T-helper 2 cell treated with Interferon-gamma antibody and Interleukin-4, amounts not matched to agents 5 μg/mL and 100 μg/mL, for 36 hours (primary cell): Measurements from ENCODE around the gene SEC14L3.
A peak's percentile ranks its signal among the peaks of the same experiment; 100 is the strongest.

Experiments used
- DNase-seq: peaks from one replicate; pipeline ENCODE4 v3.0.0; 2021; ENCODE audit warnings: low spot score
- H3K27ac Mint-ChIP-seq: one replicate; pipeline ENCODE4 v1.8.0; 2021; ENCODE audit warnings: mild to moderate bottlenecking, mixed read lengths
- H3K27me3 Mint-ChIP-seq: one replicate; pipeline ENCODE4 v1.8.0; 2021; ENCODE audit warnings: low read depth, mixed read lengths
- H3K36me3 Mint-ChIP-seq: one replicate; pipeline ENCODE4 v1.8.0; 2021; ENCODE audit warnings: low read depth, mixed read lengths
- H3K4me1 Mint-ChIP-seq: one replicate; pipeline ENCODE4 v1.8.0; 2021; ENCODE audit warnings: low read depth, mixed read lengths
- H3K4me3 Mint-ChIP-seq: one replicate; pipeline ENCODE4 v1.8.0; 2022; ENCODE audit warnings: mild to moderate bottlenecking, moderate library complexity, mixed read lengths
- H3K9me3 Mint-ChIP-seq: one replicate; pipeline ENCODE4 v1.8.0; 2021; ENCODE audit warnings: mixed read lengths

The SEC14L3 gene

DNA sequence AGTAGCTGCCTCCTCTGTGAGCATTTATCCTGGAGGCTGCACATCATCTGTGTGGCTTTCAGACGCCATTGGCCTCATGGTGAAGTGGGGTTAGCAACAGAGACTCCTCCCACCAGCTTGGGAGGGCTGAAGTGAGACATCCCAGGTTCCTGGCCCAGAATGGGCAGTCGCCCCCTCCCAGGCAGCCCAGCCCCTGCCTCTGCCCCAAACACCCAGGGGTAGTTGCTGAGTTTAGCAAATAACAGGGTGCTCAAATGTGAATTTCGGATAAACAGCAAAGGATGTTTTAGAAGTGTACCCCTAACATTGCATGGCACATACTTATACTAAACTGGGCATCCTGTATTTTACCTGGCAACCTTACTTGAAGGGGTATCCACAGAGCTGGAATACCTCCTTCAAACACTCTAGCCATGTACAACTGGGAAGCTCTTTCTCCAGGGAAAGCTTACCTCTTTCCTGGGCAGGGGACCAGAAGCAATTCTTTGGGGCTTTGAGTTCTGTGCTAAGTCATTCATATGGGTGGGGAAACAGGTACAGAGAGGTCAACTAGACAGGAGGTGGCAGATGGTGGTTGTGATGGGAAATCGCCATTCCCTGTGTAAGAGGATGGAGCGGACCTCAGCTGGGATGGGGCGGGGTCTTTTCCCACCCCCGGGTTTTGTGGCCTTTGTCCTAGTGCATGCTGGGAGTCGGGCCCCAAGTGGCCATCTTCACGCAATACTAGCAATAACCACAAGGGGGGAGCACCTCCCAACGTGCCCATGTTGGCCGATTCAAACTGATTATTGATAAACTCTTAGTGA, 27.0 kb downstream of the SEC14L3 start:
- no peak overlapping the region for H3K27ac Mint-ChIP-seq
- H3K36me3 Mint-ChIP-seq = peaks cover 3% of the 10 kb centered on the region
- H3K27me3 Mint-ChIP-seq = peaks cover 20% of the 10 kb centered on the region
- peaks cover 14% of the 10 kb centered on the region for H3K4me1 Mint-ChIP-seq
- DNase-seq = peak; percentile 54
- H3K9me3 Mint-ChIP-seq = peaks cover 5% of the 10 kb centered on the region
- H3K4me3 Mint-ChIP-seq = no peak overlapping the region

DNA sequence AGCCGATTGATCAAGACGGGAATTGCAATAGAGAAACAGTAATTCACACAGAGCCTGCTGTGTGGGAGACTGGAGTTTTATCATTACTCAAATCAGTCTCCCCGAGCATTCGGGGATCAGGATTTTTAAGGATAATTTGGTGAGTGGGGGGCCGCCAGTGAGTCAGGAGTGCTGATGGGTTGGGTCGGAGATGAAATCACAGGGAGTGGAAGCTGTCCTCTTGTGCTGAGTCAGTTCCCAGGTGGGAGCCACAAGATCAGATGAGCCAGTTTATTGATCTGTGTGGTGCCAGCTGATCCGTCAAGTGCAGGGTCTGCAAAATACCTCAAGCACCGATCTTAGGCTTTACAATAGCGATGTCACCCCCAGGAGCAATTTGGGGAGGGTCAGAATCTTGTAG, 30.7 kb downstream of the SEC14L3 start:
- peaks cover 4% of the 10 kb centered on the region for H3K36me3 Mint-ChIP-seq
- peaks cover 14% of the 10 kb centered on the region for H3K4me1 Mint-ChIP-seq
- no peak overlapping the region for H3K27ac Mint-ChIP-seq
- H3K4me3 Mint-ChIP-seq = no peak overlapping the region
- peaks cover 9% of the 10 kb centered on the region for H3K9me3 Mint-ChIP-seq
- peaks cover 25% of the 10 kb centered on the region for H3K27me3 Mint-ChIP-seq
- DNase-seq = no peak

- no peak overlapping the region for H3K4me3 Mint-ChIP-seq
- H3K4me1 Mint-ChIP-seq = peaks cover 20% of the 10 kb centered on the region
- peaks cover 23% of the 10 kb centered on the region for H3K27me3 Mint-ChIP-seq
- H3K9me3 Mint-ChIP-seq = peaks cover 19% of the 10 kb centered on the region
- no peak for DNase-seq
- peaks cover 16% of the 10 kb centered on the region for H3K36me3 Mint-ChIP-seq
- H3K27ac Mint-ChIP-seq = no peak overlapping the region
These were observed 32.0 kb downstream of the SEC14L3 start for GRCh38 chr22:30439836-30440235.

GRCh38 chr22:30439226-30439625, 32.6 kb downstream of the SEC14L3 start:
- H3K36me3 Mint-ChIP-seq = peaks cover 20% of the 10 kb centered on the region
- peaks cover 23% of the 10 kb centered on the region for H3K4me1 Mint-ChIP-seq
- H3K27me3 Mint-ChIP-seq = peaks cover 23% of the 10 kb centered on the region
- no peak overlapping the region for H3K27ac Mint-ChIP-seq
- no peak for DNase-seq
- peaks cover 23% of the 10 kb centered on the region for H3K9me3 Mint-ChIP-seq
- no peak overlapping the region for H3K4me3 Mint-ChIP-seq

- H3K4me1 Mint-ChIP-seq = peaks cover 23% of the 10 kb centered on the region
- peaks cover 23% of the 10 kb centered on the region for H3K27me3 Mint-ChIP-seq
- DNase-seq = no peak
- no peak overlapping the region for H3K4me3 Mint-ChIP-seq
- H3K36me3 Mint-ChIP-seq = peaks cover 20% of the 10 kb centered on the region
- H3K27ac Mint-ChIP-seq = no peak overlapping the region
- peaks cover 23% of the 10 kb centered on the region for H3K9me3 Mint-ChIP-seq
These were observed 33.3 kb downstream of the SEC14L3 start for GRCh38 chr22:30438559-30438958.

DNA sequence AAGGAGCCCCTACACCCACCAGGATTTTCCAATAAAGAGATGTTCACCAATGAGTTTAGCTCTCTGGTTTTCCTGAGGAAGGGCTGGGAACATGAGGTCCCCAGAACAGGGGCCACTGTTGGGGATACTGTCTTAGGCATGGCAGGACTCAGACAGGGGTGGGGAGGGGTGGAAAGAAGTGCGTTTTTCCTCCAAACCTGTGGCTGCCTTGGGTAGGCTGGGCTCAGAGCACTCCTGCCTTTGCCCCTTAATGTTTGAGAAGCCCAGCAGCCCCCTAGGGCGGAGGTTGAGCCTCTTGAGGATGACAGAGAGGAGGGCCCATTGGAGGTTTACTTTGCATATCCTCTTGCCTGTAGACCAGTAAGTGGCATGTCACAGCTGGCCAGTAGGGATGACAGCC, 35.6 kb downstream of the SEC14L3 start:
- Mint-ChIP-seq H3K9me3 (peaks cover 18% of the 10 kb centered on the region), H3K4me1 (peaks cover 12% of the 10 kb centered on the region), H3K4me3 (peak overlapping the region; percentile 76), H3K27ac (peak overlapping the region; percentile 90), H3K36me3 (peaks cover 16% of the 10 kb centered on the region), H3K27me3 (peaks cover 15% of the 10 kb centered on the region)
- DNase-seq = no peak

- H3K4me3 Mint-ChIP-seq = peak overlapping the region; percentile 76
- H3K4me1 Mint-ChIP-seq = peaks cover 12% of the 10 kb centered on the region
- DNase-seq = peak; percentile 63
- peaks cover 18% of the 10 kb centered on the region for H3K9me3 Mint-ChIP-seq
- H3K27me3 Mint-ChIP-seq = peaks cover 13% of the 10 kb centered on the region
- H3K27ac Mint-ChIP-seq = peak overlapping the region; percentile 90
- H3K36me3 Mint-ChIP-seq = peaks cover 16% of the 10 kb centered on the region
These were observed 36.1 kb downstream of the SEC14L3 start for GRCh38 chr22:30435674-30436126.

DNA sequence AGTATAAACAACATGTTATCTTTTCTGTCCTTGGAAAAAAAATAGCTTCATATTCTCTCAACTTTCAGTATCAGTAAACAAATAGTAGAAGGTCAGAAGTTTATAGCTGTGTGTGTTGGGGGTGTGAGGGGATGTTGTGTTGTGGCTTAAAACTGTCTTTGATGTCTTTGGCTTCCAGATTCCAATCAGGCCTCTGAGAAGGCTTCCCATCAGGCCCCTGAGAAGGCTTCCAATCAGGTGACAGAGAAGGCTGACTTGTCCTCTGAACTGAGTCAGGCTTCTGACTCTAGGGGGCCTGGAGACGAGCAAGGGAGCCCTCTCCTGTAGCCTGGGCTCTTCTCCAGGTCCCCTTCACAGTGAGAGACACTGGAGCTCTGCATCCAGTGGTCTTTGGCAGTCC, 37.0 kb downstream of the SEC14L3 start:
- H3K4me3 Mint-ChIP-seq = peak overlapping the region; percentile 76
- DNase-seq = no peak
- peaks cover 8% of the 10 kb centered on the region for H3K27me3 Mint-ChIP-seq
- H3K9me3 Mint-ChIP-seq = peaks cover 18% of the 10 kb centered on the region
- peaks cover 12% of the 10 kb centered on the region for H3K4me1 Mint-ChIP-seq
- peaks cover 18% of the 10 kb centered on the region for H3K36me3 Mint-ChIP-seq
- H3K27ac Mint-ChIP-seq = peak overlapping the region; percentile 90

DNA sequence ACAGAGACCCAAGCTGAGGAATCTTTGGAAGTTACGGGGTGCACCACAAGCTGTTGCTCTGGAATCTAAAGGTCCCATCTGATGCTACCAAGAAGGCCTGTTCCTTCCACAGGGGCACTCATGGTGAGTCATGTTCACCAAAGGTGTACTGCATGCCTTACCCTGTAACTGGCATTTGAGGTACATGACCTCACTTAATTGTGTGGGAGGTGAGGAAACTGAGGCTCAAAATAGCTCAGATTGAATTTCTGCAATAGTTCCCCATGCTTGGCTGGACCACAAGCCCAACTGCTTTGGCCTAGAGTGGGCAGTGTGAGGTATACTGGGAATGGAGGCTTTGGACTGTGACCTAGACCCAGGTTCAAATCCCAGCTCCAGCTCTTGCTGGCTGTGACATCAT, 38.0 kb downstream of the SEC14L3 start:
- Mint-ChIP-seq H3K27ac (no peak overlapping the region), H3K27me3 (peaks cover 6% of the 10 kb centered on the region), H3K36me3 (peaks cover 23% of the 10 kb centered on the region), H3K9me3 (peaks cover 18% of the 10 kb centered on the region), H3K4me3 (no peak overlapping the region), H3K4me1 (peaks cover 12% of the 10 kb centered on the region)
- no peak for DNase-seq

DNA sequence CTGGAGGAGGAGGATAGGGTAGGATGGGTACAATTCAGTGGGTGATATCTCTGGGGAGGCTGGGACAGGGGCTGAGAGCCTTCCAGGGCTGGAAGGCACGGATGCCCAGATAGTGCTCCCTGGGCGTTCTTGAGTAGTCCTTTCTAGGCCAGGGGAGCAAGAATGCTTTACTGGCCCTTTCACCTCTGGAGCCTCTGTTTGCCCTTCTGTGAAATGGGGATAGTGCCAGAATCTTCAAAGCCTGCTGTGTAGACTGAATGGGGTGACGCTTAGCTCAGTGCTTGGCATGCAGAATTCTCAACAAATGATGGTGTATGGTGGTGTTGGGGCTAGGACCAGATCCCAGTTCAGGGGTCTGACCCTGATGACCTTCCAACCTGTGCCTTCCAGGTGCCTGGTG, 38.6 kb downstream of the SEC14L3 start:
- H3K27ac Mint-ChIP-seq = no peak overlapping the region
- H3K27me3 Mint-ChIP-seq = peaks cover 2% of the 10 kb centered on the region
- DNase-seq = no peak
- peaks cover 18% of the 10 kb centered on the region for H3K9me3 Mint-ChIP-seq
- peaks cover 12% of the 10 kb centered on the region for H3K4me1 Mint-ChIP-seq
- no peak overlapping the region for H3K4me3 Mint-ChIP-seq
- peaks cover 23% of the 10 kb centered on the region for H3K36me3 Mint-ChIP-seq

- DNase-seq = no peak
- peaks cover 27% of the 10 kb centered on the region for H3K36me3 Mint-ChIP-seq
- H3K27me3 Mint-ChIP-seq = no peaks in the 10 kb centered on the region
- H3K9me3 Mint-ChIP-seq = peaks cover 18% of the 10 kb centered on the region
- H3K4me1 Mint-ChIP-seq = peaks cover 12% of the 10 kb centered on the region
- H3K27ac Mint-ChIP-seq = no peak overlapping the region
- no peak overlapping the region for H3K4me3 Mint-ChIP-seq
These were observed 39.3 kb downstream of the SEC14L3 start for GRCh38 chr22:30432520-30432919.

DNA sequence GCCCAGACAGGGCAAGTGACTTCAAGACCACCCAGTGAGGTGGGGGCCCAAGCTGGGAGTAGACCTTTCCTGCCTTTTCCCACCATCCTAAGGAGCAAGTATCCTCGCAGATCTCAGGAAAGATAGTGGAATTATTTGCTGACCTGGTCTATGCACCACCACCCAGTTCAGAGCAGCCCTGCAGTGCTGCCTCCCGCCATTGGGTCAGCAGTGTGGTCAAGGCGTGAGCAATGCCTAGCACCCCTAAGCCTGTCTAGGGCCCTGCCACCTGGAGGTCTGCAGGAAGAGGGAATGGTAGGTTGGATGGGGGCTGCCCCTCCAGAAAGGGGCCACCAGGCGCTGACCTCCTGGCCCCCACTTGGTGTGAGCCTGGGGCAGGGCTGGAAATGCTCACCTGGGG, 39.7 kb downstream of the SEC14L3 start:
- Mint-ChIP-seq H3K36me3 (peaks cover 31% of the 10 kb centered on the region), H3K27me3 (no peaks in the 10 kb centered on the region), H3K4me3 (no peak overlapping the region), H3K9me3 (peaks cover 17% of the 10 kb centered on the region), H3K4me1 (peaks cover 15% of the 10 kb centered on the region), H3K27ac (no peak overlapping the region)
- DNase-seq = no peak

DNA sequence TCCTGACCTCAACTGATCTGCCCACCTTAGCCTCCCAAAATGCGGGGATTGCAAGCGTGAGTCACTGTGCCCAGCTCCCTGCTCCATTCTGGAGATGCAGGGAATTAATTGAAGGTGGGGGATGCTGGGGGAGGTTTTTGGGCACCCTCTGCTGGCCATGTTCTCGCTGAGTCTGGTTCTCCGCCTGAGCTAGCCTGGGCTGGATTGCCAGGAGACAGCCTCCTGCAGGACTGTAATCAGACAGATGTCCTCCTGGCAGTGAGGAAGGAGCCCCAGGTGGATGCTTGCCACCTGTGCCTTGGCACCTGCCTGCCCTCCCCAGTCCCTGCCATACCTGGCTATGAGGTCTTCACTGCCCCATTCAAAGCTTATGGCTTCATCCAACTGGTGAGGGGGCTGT, 40.9 kb downstream of the SEC14L3 start:
- H3K4me3 Mint-ChIP-seq = no peak overlapping the region
- H3K4me1 Mint-ChIP-seq = peaks cover 22% of the 10 kb centered on the region
- H3K9me3 Mint-ChIP-seq = peaks cover 13% of the 10 kb centered on the region
- peaks cover 35% of the 10 kb centered on the region for H3K36me3 Mint-ChIP-seq
- no peak overlapping the region for H3K27ac Mint-ChIP-seq
- no peak for DNase-seq
- no peaks in the 10 kb centered on the region for H3K27me3 Mint-ChIP-seq

DNA sequence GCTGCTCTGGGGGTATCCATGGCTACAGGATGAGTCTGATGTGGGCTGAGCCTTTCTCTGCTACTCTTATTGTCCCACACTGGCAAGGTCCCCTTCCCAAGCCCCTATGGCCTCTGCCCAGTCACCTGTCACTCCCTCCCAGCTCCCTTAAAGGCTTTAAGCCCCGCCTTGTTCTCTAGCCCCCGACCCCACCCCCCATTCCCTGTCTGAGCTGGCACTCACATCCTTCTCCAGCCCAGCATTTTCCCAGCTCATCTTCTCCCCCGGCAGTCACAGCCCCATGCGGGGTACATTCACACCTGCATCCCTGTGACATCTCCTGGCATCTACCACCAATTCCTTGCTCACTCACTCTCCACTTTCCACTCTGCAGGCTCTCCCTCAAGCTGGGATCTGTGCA, 41.9 kb downstream of the SEC14L3 start:
- no peak for DNase-seq
- peaks cover 19% of the 10 kb centered on the region for H3K4me1 Mint-ChIP-seq
- no peak overlapping the region for H3K4me3 Mint-ChIP-seq
- no peak overlapping the region for H3K27ac Mint-ChIP-seq
- peaks cover 4% of the 10 kb centered on the region for H3K9me3 Mint-ChIP-seq
- H3K27me3 Mint-ChIP-seq = no peaks in the 10 kb centered on the region
- peaks cover 28% of the 10 kb centered on the region for H3K36me3 Mint-ChIP-seq

DNA sequence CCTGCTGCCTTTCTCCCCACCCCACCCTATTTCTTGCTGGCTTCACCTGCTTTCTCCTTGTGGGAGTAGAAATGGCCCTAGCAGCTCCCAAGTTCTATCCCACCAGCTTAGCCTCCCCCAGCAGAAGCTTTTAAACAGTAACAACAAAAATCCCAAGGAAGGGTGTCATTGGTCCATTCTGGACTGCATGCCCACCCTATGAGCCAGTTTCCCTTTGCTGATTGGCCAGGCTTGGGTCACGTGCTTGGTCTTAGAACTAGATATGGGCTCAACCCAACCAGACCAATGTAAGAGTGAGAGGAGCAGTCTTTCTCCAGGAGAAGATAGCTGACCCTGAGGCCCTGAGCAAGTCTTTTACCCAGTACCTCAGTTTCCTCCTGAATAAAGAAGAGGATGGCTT, 43.9 kb downstream of the SEC14L3 start:
- H3K4me3 Mint-ChIP-seq = no peak overlapping the region
- peak overlapping the region; percentile 33 for H3K27ac Mint-ChIP-seq
- no peak for DNase-seq
- peaks cover 26% of the 10 kb centered on the region for H3K36me3 Mint-ChIP-seq
- H3K4me1 Mint-ChIP-seq = peaks cover 25% of the 10 kb centered on the region
- no peaks in the 10 kb centered on the region for H3K9me3 Mint-ChIP-seq
- H3K27me3 Mint-ChIP-seq = no peaks in the 10 kb centered on the region
